HEK293T (cell line): ENCODE data around the gene RTN3.

ENCODE experiments used
- BHLHE40 ChIP-seq: fragments of 450-650 bp; IDR thresholded peaks from 2 replicates; pipeline ENCODE4 v1.6.1; 2016; ENCODE audit warnings: mild to moderate bottlenecking, moderate library complexity, borderline replicate concordance
- ELF4 ChIP-seq: fragments of 450-650 bp; IDR thresholded peaks from 2 replicates; pipeline ENCODE4 v1.6.1; 2017; ENCODE audit warnings: antibody characterized with exemption
- FOXA1 ChIP-seq: fragments of 450-650 bp; IDR thresholded peaks from 2 replicates; pipeline ENCODE4 v1.6.1; 2016; ENCODE audit warnings: mild to moderate bottlenecking
- FOXK2 ChIP-seq: fragments of 450-650 bp; IDR thresholded peaks from 2 replicates; pipeline ENCODE4 v1.6.1; 2016; ENCODE audit warnings: mild to moderate bottlenecking
- FOXM1 ChIP-seq: fragments of 450-650 bp; IDR thresholded peaks from 2 replicates; pipeline ENCODE4 v1.6.1; 2017; ENCODE audit warnings: mild to moderate bottlenecking, borderline replicate concordance
- HDGF ChIP-seq: fragments of 450-650 bp; IDR thresholded peaks from 2 replicates; pipeline ENCODE4 v1.6.1; 2017; ENCODE audit warnings: antibody characterized with exemption, borderline replicate concordance
- NFRKB ChIP-seq: fragments of 450-650 bp; IDR thresholded peaks from 2 replicates; pipeline ENCODE4 v1.6.1; 2016; ENCODE audit warnings: mild to moderate bottlenecking, moderate library complexity
- SP1 ChIP-seq: fragments of 450-650 bp; IDR thresholded peaks from 2 replicates; pipeline ENCODE4 v1.6.1; 2017
- SUZ12 ChIP-seq: fragments of 450-650 bp; IDR thresholded peaks from 2 replicates; pipeline ENCODE4 v1.6.1; 2016; ENCODE audit warnings: mild to moderate bottlenecking
- TARDBP ChIP-seq: fragments of 450-650 bp; IDR thresholded peaks from 2 replicates; pipeline ENCODE4 v1.6.1; 2016
- TF ChIP-seq, protein P1 (sequence below): fragments of 450-650 bp; IDR thresholded peaks from 2 replicates; pipeline ENCODE4 v1.6.1; 2016

DNA sequence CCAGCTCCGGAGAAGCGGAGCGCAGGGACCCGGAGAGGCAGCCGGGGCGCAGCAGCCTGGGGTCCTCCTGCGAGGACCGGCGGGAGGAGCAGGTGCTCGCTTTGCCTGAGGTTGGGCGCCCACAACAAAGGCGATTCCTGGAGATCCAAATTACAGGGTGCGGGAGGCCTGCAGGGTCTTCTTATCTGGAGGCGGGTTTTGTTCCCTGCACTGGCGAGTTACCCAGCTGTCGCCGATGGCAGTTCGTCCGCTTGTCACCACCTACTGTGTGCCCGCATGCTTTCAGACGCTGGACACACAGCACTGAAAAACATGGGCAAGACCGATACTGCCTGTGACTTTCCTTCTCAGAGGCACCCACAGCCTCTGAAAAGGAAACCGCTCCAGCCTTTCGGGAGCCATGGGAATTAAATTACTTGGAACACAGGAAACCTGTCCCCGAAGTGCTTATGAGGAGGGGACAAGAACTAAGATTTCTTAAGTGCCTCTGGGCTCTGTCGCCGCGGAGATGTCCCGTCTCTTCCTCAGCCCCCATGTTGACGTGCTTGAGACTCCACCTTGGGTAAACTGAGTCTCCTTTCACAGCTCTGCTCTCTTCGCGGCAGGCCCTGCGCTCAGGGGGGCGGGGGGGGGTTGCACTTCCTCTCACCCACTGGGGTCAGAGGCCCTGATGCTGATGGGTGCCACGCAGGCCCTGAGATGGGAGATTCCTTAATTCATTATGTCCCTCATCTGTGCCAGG lies 88.6 kb downstream of the RTN3 start:
- TF ChIP-seq HDGF (no peak), SP1 (no peak), FOXA1 (no peak), FOXK2 (no peak), TARDBP (no peak), FOXM1 (no peak), BHLHE40 (no peak), ELF4 (no peak), SUZ12 (no peak), NFRKB (no peak)
- TF ChIP-seq, protein P1, sequence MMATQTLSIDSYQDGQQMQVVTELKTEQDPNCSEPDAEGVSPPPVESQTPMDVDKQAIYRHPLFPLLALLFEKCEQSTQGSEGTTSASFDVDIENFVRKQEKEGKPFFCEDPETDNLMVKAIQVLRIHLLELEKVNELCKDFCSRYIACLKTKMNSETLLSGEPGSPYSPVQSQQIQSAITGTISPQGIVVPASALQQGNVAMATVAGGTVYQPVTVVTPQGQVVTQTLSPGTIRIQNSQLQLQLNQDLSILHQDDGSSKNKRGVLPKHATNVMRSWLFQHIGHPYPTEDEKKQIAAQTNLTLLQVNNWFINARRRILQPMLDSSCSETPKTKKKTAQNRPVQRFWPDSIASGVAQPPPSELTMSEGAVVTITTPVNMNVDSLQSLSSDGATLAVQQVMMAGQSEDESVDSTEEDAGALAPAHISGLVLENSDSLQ = no peak
